DMS79 treated with DMSO at 0.1 percent for 48 hours (cell line): ENCODE measurements around the gene ZNF74.
"Not testable (repeated sequence)": the region's sequence is repeated elsewhere in the genome, so short reads cannot be mapped to it uniquely, and the experiment has no call there.

Source experiments
- DNase-seq: peaks from one replicate; lab custom pipeline; 2025; lab: John Stamatoyannopoulos, UW

ZNF74 gene

GRCh38 chr22:20393705-20394476 is at the start of gene ZNF74:
Gene ZNF74 (plus strand): TSS chr22:20394151. CDS start chr22:20394629, 478 bp downstream.
- peak; percentile 70 for DNase-seq

DNA sequence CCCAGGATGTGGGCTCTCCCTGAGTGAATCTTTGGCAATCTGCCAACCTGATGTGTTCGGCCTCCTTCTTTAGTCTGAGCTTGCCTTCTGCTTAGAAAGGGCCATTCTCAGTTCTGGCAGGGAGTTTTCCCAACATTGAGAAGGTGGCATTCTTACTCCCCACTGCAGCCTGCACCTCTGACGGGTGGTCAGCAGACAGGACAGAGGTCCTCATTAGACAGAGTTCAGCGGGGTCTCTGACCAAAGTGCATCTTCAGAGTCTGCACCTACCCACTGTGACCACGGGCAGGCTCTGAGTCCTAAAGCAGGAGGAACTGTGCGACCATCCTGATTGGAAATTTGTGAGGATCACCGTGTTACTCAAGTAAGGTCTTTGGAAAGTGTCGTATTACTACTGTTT is 47.4 kb upstream of the ZNF74 start:
- DNase-seq = not testable (repeated sequence)

DNA sequence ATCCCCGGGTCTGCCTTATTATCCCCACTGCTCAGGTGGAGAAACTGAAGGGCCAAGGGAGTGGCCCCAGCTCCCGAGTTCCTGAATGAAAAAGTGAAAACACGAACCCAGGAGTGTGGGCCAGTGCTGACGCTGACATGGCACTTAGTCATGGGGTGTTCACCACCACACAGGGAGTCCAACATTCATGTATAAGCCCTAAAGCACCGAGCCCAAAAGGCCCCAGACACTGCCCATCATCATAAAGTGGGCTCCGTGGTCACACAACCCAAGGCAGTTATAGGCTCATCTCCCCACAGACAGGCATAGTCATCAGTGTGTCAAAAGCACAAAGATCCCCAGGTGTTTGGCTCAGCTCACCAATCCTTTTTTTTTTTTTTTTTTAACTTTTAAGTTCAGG is 41.4 kb upstream of the ZNF74 start:
- DNase-seq = not testable (repeated sequence)

GRCh38 chr22:20354238-20354975 is 39.5 kb upstream of the ZNF74 start:
- DNase-seq = no peak

GRCh38 chr22:20355939-20356636 is 37.9 kb upstream of the ZNF74 start:
- DNase-seq = not testable (repeated sequence)

DNA sequence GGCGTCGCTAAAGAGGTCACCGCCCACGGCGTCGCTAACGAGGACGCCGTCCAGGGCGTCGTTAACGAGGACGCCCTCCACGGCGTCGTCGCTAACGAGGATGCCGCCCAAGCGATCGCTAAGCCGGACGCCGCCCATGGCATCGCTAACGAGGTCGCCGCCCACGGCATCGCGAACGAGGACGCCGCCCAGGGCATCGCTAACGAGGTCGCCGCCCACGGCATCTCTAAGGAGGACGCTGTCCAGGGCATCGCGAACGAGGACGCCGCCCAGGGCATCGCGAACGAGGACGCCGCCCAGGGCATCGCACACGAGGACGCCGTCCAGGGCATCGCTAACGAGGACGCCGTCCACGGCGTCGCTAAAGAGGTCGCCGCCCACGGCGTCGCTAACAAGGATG is 37.0 kb upstream of the ZNF74 start:
- DNase-seq = not testable (repeated sequence)

DNA sequence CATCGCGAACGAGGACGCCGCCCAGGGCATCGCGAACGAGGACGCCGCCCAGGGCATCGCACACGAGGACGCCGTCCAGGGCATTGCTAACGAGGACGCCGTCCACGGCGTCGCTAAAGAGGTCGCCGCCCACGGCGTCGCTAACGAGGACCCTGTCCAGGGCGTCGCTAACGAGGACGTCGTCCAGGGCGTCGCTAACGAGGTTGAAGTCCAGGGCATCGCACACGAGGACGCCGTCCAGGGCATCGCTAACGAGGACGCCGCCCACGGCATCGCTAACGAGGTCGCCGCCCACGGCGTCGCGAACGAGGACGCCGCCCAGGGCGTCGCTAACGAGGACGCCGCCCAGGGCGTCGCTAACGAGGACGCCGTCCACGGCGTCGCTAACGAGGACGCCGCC is 36.0 kb upstream of the ZNF74 start:
- not testable (repeated sequence) for DNase-seq

GRCh38 chr22:20358503-20359239 is 35.3 kb upstream of the ZNF74 start:
- not testable (repeated sequence) for DNase-seq

DNA sequence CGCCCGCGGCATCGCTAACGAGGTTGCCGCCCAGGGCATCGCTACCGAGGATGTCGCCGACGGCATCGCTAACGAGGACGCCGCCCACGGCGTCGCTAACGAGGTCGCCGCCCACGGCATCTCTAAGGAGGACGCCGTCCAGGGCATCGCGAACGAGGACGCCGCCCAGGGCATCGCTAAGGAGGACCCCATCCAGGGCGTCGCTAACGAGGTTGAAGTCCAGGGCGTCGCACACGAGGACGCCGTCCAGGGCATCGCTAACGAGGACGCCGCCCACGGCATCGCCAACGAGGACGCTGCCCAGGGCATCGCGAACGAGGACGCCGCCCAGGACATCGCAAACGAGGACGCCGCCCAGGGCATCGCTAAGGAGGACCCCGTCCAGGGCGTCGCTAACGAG is 33.7 kb upstream of the ZNF74 start:
- DNase-seq = not testable (repeated sequence)

DNA sequence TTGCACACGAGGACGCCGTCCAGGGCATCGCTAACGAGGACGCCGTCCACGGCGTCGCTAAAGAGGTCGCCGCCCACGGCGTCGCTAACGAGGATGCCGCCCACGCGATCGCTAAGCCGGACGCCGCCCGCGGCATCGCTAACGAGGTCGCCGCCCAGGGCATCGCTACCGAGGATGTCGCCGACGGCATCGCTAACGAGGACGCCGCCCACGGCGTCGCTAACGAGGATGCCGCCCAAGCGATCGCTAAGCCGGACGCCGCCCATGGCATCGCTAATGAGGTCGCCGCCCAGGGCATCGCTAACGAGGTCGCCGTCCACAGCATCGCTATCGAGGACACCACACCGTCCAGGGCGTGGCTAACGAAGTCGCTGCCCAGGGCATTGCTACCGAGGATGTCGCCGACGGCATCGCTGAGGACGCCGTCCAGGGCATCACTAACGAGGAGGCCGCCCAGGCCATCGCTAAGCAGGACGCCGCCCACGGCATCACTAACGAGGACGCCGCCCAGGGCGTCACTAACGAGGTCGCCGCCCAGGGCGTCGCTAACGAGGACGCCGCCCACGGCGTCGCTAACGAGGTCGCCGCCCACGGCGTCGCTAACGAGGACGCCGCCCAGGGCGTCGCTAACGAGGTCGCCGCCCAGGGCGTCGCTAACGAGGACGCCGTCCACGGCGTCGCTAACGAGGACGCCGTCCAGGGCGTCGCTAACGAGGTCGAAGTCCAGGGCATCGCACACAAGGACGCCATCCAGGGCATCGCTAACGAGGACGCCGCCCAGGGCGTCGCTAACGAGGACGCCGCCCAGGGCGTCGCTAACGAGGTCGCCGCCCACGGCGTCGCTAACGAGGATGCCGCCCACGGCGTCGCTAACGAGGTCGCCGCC is 32.8 kb upstream of the ZNF74 start:
- not testable (repeated sequence) for DNase-seq

- not testable (repeated sequence) for DNase-seq
Observed at GRCh38 chr22:20361752-20362229, 32.2 kb upstream of the ZNF74 start.

DNA sequence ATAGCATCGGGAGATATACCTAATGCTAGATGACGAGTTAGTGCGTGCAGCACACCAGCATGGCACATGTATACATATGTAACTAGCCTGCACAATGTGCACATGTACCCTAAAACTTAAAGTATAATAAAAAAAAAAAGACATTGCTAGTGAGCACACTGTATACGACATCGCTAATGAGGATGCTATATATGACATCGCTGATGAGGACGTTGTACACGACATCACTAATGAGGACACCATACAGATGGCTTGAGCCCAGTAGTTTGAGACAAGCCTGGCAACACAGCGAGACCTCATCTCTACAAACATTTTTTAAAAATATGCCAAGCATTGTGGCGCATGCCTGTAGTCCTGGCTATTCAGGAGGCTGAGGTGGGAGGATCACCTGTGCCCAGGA is 31.5 kb upstream of the ZNF74 start:
- not testable (repeated sequence) for DNase-seq

- DNase-seq = not testable (repeated sequence)
Observed at GRCh38 chr22:20364335-20365260, 29.4 kb upstream of the ZNF74 start.

- DNase-seq = not testable (repeated sequence)
Observed at GRCh38 chr22:20366841-20367240, 27.1 kb upstream of the ZNF74 start.

DNA sequence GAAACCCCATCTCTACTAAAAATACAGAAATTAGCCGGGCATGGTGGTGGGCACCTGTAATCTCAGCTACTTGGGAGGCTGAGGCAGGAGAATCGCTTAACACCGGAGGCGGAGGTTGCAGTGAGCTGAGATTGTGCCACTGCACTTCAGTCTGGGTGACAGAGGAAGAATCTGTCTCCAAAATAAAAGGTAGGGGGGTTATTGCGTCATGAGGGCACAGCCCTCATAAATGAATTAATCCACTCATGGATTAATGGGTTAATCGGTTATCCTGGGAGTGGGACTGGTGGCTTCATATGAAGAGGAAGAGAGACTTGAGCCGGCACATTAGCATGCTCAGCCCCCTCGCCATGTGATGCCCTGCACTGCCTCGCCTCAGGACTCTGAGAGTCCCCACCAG is 25.1 kb upstream of the ZNF74 start:
- DNase-seq = not testable (repeated sequence)

DNA sequence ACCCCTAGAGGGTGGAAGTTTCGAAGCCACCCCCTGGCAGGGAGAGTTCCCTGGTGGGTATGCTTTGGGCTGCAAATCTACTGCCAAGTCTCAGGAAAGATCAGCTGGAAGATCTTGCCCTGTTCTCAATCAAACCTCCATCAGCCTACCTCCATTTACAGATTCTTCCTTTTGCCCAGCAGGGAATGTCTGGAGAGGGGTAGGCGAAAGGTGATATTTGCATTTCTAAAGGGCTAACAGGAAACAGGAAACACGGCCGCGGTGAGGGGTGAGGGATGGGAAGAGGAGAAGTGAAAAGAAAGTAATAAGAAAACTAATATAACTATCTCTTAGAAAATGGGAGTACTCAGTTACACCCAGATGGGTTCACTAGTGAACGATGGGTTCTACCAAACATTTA is 22.3 kb upstream of the ZNF74 start:
- DNase-seq = not testable (repeated sequence)

GRCh38 chr22:20372406-20372854 is 21.5 kb upstream of the ZNF74 start:
- peak; percentile 17 for DNase-seq

- peak; percentile 15 for DNase-seq
Observed at GRCh38 chr22:20373195-20373706, 20.7 kb upstream of the ZNF74 start.

GRCh38 chr22:20374130-20374529 is 19.8 kb upstream of the ZNF74 start:
- not testable (repeated sequence) for DNase-seq
